SK-N-SH (cell line): Measurements from ENCODE around the gene SLC13A2. TPM values are rescaled to one million over a fixed set of nuclear protein-coding genes. Genes with fewer than 3 reads are reported as not detected.

ENCODE experiments used
- CTCF ChIA-PET: fragments of 300-600, 350-600 bp; formaldehyde crosslinking; extraction: SDS; loops from one replicate; lab custom pipeline; 2021; lab: Yijun Ruan, JAX
- POLR2A ChIA-PET: fragments of 350-600 bp; sonication (Branson Sonifier 250); formaldehyde crosslinking; extraction: SDS; loops from one replicate; lab custom pipeline; 2020; ENCODE audit warnings: antibody characterized with exemption, inconsistent platforms; lab: Yijun Ruan, JAX
- DNase-seq: peaks from one replicate; pipeline ENCODE4 v3.0.0; 2012
- H2AFZ ChIP-seq: fragments of 200-600 bp; sonication (generic); 2 replicates; pipeline ENCODE4 v1.8.1; 2016; ENCODE audit warnings: antibody characterized with exemption, mild to moderate bottlenecking, low read depth
- H3F3A ChIP-seq: fragments of 200-600 bp; sonication (generic); replicated peaks from 2 replicates; pipeline ENCODE3; 2016; ENCODE audit warnings: antibody characterized with exemption, mild to moderate bottlenecking; ENCODE audit not compliant: insufficient read depth
- H3K27ac ChIP-seq, 2 experiments: fragments of 200-500 bp in 1 of 2; fragments of 200-600 bp in 1 of 2; sonication (Bioruptor generic) in 1 of 2; sonication (generic), shearing (Covaris generic) in 1 of 2; 2 replicates each; pipeline versions ENCODE4 v1.5.1 to v1.6.1; 2014 to 2016; ENCODE audit warnings: low read depth in 2 of 2, inconsistent platforms in 1 of 2, low read length in 1 of 2, mild to moderate bottlenecking in 1 of 2, mixed read lengths in 1 of 2
- H3K27me3 ChIP-seq: fragments of 200-600 bp; sonication (generic), shearing (Covaris generic); 2 replicates; pipeline ENCODE4 v1.6.1; 2016; ENCODE audit warnings: mixed run types; ENCODE audit not compliant: insufficient read depth
- H3K36me3 ChIP-seq, 2 experiments: fragments of 200-500 bp in 1 of 2; fragments of 200-600 bp in 1 of 2; sonication (Bioruptor generic) in 1 of 2; sonication (generic) in 1 of 2; replicated peaks in 1 of 2; 2 replicates each; pipeline versions ENCODE3 to v1.5.1; 2014 to 2016; ENCODE audit warnings: low read length in 1 of 2, mild to moderate bottlenecking in 1 of 2; ENCODE audit not compliant: insufficient read depth in 2 of 2, control insufficient read depth in 1 of 2
- H3K4me1 ChIP-seq, 2 experiments: fragments of 200-500 bp in 1 of 2; fragments of 200-600 bp in 1 of 2; sonication (Bioruptor generic) in 1 of 2; sonication (generic), shearing (Covaris generic) in 1 of 2; 2 replicates each; pipeline versions ENCODE4 v1.5.1 to v1.6.1; 2014 to 2016; ENCODE audit warnings: low read depth in 1 of 2, low read length in 1 of 2, mixed run types in 1 of 2; ENCODE audit not compliant: insufficient read depth in 2 of 2, control insufficient read depth in 1 of 2
- H3K4me2 ChIP-seq: fragments of 200-600 bp; sonication (generic), shearing (Covaris generic); 2 replicates; pipeline ENCODE4 v1.6.1; 2017; ENCODE audit warnings: mixed run types
- H3K4me3 ChIP-seq, 2 experiments: fragments of 200-500 bp in 1 of 2; fragments of 200-600 bp in 1 of 2; sonication (Bioruptor generic) in 1 of 2; sonication (generic), shearing (Covaris generic) in 1 of 2; 2 replicates each; pipeline versions ENCODE4 v1.5.1 to v1.8.1; 2014 to 2016; ENCODE audit warnings: low read depth in 2 of 2, inconsistent platforms in 1 of 2, low read length in 1 of 2, mild to moderate bottlenecking in 1 of 2, mixed read lengths in 1 of 2, moderate library complexity in 1 of 2
- H3K79me2 ChIP-seq: fragments of 200-600 bp; sonication (generic); 2 replicates; pipeline ENCODE4 v1.8.1; 2017; ENCODE audit warnings: mild to moderate bottlenecking; ENCODE audit not compliant: insufficient read depth
- H3K9ac ChIP-seq: fragments of 200-600 bp; sonication (generic); 2 replicates; pipeline ENCODE4 v1.6.1; 2017; ENCODE audit warnings: mixed run types
- H3K9me2 ChIP-seq: fragments of 200-600 bp; sonication (generic); 2 replicates; pipeline ENCODE4 v1.6.1; 2017; ENCODE audit warnings: mixed run types
- H3K9me3 ChIP-seq: fragments of 200-600 bp; sonication (generic); 2 replicates; pipeline ENCODE4 v1.6.1; 2017; ENCODE audit warnings: mixed run types, mild to moderate bottlenecking, moderate library complexity
- H4K20me1 ChIP-seq: fragments of 200-600 bp; sonication (generic); 2 replicates; pipeline ENCODE4 v1.6.1; 2017; ENCODE audit warnings: mild to moderate bottlenecking, mixed run types; ENCODE audit not compliant: insufficient read depth
- CHD2 ChIP-seq: fragments of 150-350 bp; IDR thresholded peaks from 2 replicates; pipeline ENCODE4 v1.6.1; 2018; ENCODE audit warnings: low read length; ENCODE audit not compliant: partially characterized antibody
- EP300 ChIP-seq, 2 experiments: IDR thresholded peaks; 2 replicates each; pipeline versions ENCODE4 v1.4.0 to v1.6.1; 2012; ENCODE audit warnings: borderline replicate concordance in 1 of 2, low read depth in 1 of 2, low read length in 1 of 2
- FOXM1 ChIP-seq: IDR thresholded peaks from 2 replicates; pipeline ENCODE4 v1.4.0; 2012; ENCODE audit warnings: low read depth, mild to moderate bottlenecking
- GABPA ChIP-seq: IDR thresholded peaks from 2 replicates; pipeline ENCODE4 v1.4.0; 2012; ENCODE audit warnings: low read depth, mild to moderate bottlenecking
- JUND ChIP-seq: IDR thresholded peaks from 2 replicates; pipeline ENCODE4 v1.4.0; 2012
- NRF1 ChIP-seq: IDR thresholded peaks from 2 replicates; pipeline ENCODE4 v1.6.1; 2012; ENCODE audit warnings: low read depth, mild to moderate bottlenecking, low read length
- PBX3 ChIP-seq: IDR thresholded peaks from 2 replicates; pipeline ENCODE4; 2012
- RAD21 ChIP-seq: IDR thresholded peaks from 2 replicates; pipeline ENCODE4 v1.6.1; 2012; ENCODE audit warnings: mild to moderate bottlenecking, low read length
- REST ChIP-seq: IDR thresholded peaks from 2 replicates; pipeline ENCODE4 v1.6.1; 2012; ENCODE audit warnings: mild to moderate bottlenecking, low read depth, low read length, moderate library complexity
- RXRA ChIP-seq: IDR thresholded peaks from 2 replicates; pipeline ENCODE4 v1.4.0; 2012; ENCODE audit warnings: low read depth, mild to moderate bottlenecking, borderline replicate concordance
- SMC3 ChIP-seq: IDR thresholded peaks from 2 replicates; pipeline ENCODE4 v1.6.1; 2012; ENCODE audit warnings: low read depth, low read length, improper control_type of control experiment
- TCF12 ChIP-seq: IDR thresholded peaks from 2 replicates; pipeline ENCODE4 v1.4.0; 2012
- USF1 ChIP-seq: IDR thresholded peaks from 2 replicates; pipeline ENCODE4 v1.4.0; 2012; ENCODE audit warnings: low read depth, borderline replicate concordance
- WGBS: methylation state at CpG from one replicate; pipeline ENCODE4 v1.1.6; 2017; ENCODE audit warnings: low lambda C conversion rate; 5-methylcytosine and 5-hydroxymethylcytosine counted together
- polyA plus RNA-seq, 3 experiments: library from polyadenylated mRNA; depleted of rRNA; stranded (reverse); fragments of >200 nt; gene quantifications; 2 replicates each; pipeline ENCODE4 v1.2.3, GENCODE V29; 2012
- TF ChIP-seq, protein P1 (sequence below): fragments of 200-600 bp; sonication (generic); IDR thresholded peaks from 2 replicates; pipeline ENCODE4 v1.6.1; 2017; ENCODE audit warnings: antibody characterized with exemption, mild to moderate bottlenecking, moderate library complexity

Gene SLC13A2
- polyA plus RNA-seq, 1 of the 3 experiments (the other 2 are of a cell fraction), result not detected

DNA sequence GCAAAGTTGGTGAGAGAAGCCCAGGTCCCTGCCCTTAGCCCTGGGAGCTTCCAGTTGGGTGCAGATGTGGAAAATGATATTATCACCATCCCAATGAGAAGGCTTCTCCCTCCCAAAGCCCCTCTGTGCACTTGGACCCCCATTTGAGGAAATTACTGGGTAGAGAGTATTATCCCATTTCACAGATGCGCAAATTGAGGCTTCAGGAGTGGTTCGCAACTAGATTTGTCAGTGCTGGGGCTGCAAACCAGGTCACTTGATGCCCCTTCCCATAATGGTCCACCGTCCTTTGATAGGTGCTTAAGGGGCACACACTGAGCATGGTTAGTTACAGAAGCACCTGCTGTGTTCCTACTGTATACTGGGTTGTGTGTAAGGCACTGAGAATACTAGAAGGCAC lies 18.4 kb downstream of the SLC13A2 start:
- Histone ChIP-seq H3K36me3 (no peaks in the 10 kb centered on the region), H3K4me2 (no peak overlapping the region), H2AFZ (no peak overlapping the region), H3K9me2 (no peaks in the 10 kb centered on the region), H3K4me1 (peaks cover 0 to 2% of the 10 kb centered on the region in 2 experiments; a peak in 1 of 4 replicates), H3K9me3 (no peaks in the 10 kb centered on the region), H3K4me3 (no peak overlapping the region), H3K27me3 (0 out of 2 replicates have a peak, but pooled peaks cover 7% of the 10 kb centered on the region), H3K79me2 (no peaks in the 10 kb centered on the region), H3F3A (no peaks in the 10 kb centered on the region), H4K20me1 (no peaks in the 10 kb centered on the region), H3K9ac (no peak overlapping the region), H3K27ac (no peak overlapping the region)
- WGBS, result 50% methylated on average over 3 of the region's 3 CpGs
- ChIA-PET CTCF (interaction anchor here (1.6 to 9.1 kb wide), 3 partner anchors 9 to 57 kb away, joined by 4 to 117 read pairs (median 87); no protein-coding TSS in a partner anchor), POLR2A (no interaction called here)
- TF ChIP-seq RAD21, result no peak
- TF ChIP-seq FOXM1, result no peak
- TF ChIP-seq, protein P1, sequence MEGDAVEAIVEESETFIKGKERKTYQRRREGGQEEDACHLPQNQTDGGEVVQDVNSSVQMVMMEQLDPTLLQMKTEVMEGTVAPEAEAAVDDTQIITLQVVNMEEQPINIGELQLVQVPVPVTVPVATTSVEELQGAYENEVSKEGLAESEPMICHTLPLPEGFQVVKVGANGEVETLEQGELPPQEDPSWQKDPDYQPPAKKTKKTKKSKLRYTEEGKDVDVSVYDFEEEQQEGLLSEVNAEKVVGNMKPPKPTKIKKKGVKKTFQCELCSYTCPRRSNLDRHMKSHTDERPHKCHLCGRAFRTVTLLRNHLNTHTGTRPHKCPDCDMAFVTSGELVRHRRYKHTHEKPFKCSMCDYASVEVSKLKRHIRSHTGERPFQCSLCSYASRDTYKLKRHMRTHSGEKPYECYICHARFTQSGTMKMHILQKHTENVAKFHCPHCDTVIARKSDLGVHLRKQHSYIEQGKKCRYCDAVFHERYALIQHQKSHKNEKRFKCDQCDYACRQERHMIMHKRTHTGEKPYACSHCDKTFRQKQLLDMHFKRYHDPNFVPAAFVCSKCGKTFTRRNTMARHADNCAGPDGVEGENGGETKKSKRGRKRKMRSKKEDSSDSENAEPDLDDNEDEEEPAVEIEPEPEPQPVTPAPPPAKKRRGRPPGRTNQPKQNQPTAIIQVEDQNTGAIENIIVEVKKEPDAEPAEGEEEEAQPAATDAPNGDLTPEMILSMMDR, result no peak
- TF ChIP-seq RXRA, result no peak
- TF ChIP-seq SMC3, result no peak
- TF ChIP-seq TCF12, result no peak
- TF ChIP-seq PBX3, result no peak
- no peak for TF ChIP-seq NRF1
- TF ChIP-seq GABPA, result no peak
- TF ChIP-seq CHD2, result no peak
- no peak for TF ChIP-seq USF1
- no peak for TF ChIP-seq REST
- no peak for TF ChIP-seq JUND
- TF ChIP-seq EP300 (IDR thresholded peaks at IDR 0.05; ENCODE audit: borderline replicate concordance in 1 of 2, low read depth in 1 of 2, low read length in 1 of 2), result no peak
- no peak for DNase-seq
